Measurements from ENCODE around the gene LARP4B. TPM values are rescaled to one million over a fixed set of nuclear protein-coding genes. Genes with fewer than 3 reads are reported as not detected.
"Not testable (repeated sequence)": the region's sequence is repeated elsewhere in the genome, so short reads cannot be mapped to it uniquely, and the experiment has no call there.

LARP4B gene
- total RNA-seq, 1 donor from 2014 or later: 45.1 TPM

GRCh38 chr10:770048-770712 is 161.3 kb downstream of the LARP4B start:
- not testable (repeated sequence) for DNase-seq (ENCODE audit: low read depth)

GRCh38 chr10:767794-768193 is 163.7 kb downstream of the LARP4B start:
- DNase-seq (ENCODE audit: low read depth): no peak

- DNase-seq (ENCODE audit: low read depth): peak; percentile 38
These were observed 164.3 kb downstream of the LARP4B start for GRCh38 chr10:767211-767610.

GRCh38 chr10:761376-761775 is 170.1 kb downstream of the LARP4B start:
- no peak for DNase-seq (ENCODE audit: low read depth)

GRCh38 chr10:760622-761021 is 170.9 kb downstream of the LARP4B start:
- no peak for DNase-seq (ENCODE audit: low read depth)

GRCh38 chr10:759898-760477 is 171.5 kb downstream of the LARP4B start:
- DNase-seq (ENCODE audit: low read depth): no peak

Other genes with a start within 250 kb of the LARP4B start
- gene DIP2C, start 242.0 kb downstream of the LARP4B start, total RNA-seq: 3.3 and 14.4 TPM in 2 replicates
- 50.0 and 66.5 TPM in 2 replicates for gene GTPBP4, start 56.7 kb upstream of the LARP4B start, total RNA-seq
- not detected in 2 replicates for gene IDI2, start 94.2 kb upstream of the LARP4B start, total RNA-seq
- gene IDI1, start 117.4 kb upstream of the LARP4B start, total RNA-seq: 47.4 and 158 TPM in 2 replicates
- 14.8 and 24.3 TPM in 2 replicates for gene WDR37, start 124.7 kb upstream of the LARP4B start, total RNA-seq

All from renal cortical epithelial cell (primary cell).